T-helper 2 cell (primary cell): ENCODE measurements around the gene GOLGA8B.
"Not testable (repeated sequence)": the region's sequence is repeated elsewhere in the genome, so short reads cannot be mapped to it uniquely, and the experiment has no call there.

Experiments
- DNase-seq, 5 experiments: peaks; one replicate each; pipeline versions ENCODE4 v3.0.0 to v3.0.0-alpha.2; 2012 to 2022

Gene GOLGA8B

GRCh38 chr15:34597316-34597715, 13.9 kb upstream of the GOLGA8B start:
- no peak for DNase-seq

- no peak for DNase-seq
These were observed 10.9 kb upstream of the GOLGA8B start for GRCh38 chr15:34594361-34594760.

- DNase-seq = no peak
These were observed 7.9 kb upstream of the GOLGA8B start for GRCh38 chr15:34591306-34591705.

DNA sequence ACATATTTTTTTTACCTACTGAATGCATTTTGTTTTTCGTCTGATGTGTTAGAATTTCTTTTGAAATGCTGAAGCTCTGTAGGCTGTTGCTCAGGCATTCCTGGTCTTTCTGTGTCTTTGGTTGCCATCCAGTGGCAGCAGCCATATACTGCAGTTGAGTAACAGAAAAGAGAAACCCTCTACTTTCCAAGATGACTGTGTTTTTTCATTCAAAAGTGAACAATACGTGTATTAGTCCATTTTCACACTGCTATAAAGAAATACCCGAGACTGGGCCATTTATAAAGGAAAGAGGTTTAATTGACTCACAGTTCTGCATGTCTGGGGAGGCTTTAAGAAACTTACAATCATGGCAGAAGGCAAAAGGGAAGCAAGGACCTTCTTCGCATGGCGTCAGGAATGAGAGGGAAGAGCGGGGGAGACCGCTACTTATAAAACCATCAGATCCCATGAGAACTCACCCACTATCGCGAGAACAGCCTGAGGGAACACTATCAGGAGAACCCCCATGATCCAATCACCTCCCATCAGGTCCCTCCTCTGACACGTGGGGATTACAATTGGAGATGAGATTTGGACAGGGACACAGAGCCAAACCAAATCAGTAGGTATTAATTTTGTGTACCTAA, 4.7 kb upstream of the GOLGA8B start:
- DNase-seq = peak in 4 of 5 experiments; percentile 33 to 76 (median 42)

DNA sequence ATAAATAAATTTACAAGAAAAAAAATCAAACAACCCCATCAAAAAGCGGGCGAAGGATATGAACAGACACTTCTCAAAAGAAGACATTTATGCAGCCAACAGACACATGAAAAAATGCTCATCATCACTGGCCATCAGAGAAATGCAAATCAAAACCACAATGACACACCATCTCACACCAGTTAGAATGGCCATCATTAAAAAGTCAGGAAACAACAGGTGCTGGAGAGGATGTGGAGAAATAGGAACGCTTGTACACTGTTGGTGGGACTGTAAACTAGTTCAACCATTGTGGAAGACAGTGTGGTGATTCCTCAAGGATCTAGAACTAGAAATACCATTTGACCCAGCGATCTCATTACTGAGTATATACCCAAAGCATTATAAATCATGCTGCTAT, 2.5 kb upstream of the GOLGA8B start:
- DNase-seq = not testable (repeated sequence)

DNA sequence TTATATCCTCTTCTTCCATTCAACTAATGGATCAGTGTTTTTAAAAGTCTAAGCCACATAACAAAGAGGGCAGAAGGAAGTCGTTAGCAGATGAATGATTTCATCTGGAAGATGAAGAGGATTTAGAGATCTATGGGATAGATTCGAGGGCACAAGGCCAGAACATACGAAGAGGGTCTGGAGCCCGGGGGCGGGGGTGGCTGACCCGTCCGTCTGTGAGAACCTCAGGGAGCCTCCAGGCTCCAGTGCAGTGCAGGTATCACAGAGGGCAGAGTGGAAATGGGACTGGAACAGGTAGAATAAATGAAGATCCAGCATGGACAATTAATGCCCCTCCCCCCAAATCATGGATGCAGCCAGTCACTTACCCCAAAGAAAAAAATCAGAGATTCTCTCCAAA, 1.5 kb upstream of the GOLGA8B start:
- no peak for DNase-seq

GRCh38 chr15:34584330-34584668, 848 bp upstream of the GOLGA8B start:
- DNase-seq = no peak

DNA sequence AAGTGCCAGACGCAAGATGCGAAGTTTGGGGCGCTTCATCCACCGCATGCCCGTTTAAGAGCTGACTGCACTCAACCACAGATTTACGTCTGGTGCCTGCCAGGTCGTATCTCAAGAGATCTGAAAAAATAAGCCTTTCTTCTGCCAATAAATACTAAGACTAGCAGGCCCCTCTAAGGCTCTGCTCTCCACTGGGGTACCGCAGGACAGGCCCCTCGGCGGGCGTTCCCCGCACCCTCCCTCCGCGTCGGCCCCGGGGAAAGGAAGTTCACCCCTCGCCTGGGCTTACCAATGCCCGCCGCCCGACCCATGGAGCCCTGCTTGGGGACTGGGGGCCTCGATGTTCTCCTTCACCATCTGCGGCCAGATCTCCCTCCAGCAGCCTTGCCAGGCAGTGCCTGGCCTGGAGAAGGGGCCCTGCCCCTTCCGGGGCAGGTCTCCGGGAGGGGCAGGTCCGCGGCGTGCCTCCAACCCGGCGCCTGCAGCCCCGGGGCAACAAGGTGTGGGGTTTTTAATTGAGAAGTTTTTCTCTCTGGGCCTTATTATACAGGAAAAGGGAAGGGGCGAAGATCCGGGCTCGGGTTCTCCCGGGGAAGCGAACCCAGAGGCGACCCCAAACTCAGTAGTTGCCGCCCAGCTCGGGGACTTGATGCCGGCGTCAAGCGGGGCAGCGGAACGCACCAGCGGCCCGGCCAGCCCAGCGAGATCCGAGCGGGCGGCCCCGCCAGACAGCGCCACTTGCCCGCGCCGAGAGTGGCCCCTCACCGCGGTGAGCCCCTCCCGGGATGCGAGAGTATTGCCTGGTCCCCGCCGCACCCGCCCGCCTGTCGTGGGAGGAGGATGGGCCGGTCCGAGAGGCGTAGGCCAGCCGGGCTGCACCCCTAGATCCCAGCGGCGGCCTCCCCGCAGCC, 735 bp downstream of the GOLGA8B start:
- peak in 3 of 5 experiments; percentile 20 to 71 (median 28) for DNase-seq

GRCh38 chr15:34581687-34582460, 1.6 kb downstream of the GOLGA8B start:
- not testable (repeated sequence) for DNase-seq

DNA sequence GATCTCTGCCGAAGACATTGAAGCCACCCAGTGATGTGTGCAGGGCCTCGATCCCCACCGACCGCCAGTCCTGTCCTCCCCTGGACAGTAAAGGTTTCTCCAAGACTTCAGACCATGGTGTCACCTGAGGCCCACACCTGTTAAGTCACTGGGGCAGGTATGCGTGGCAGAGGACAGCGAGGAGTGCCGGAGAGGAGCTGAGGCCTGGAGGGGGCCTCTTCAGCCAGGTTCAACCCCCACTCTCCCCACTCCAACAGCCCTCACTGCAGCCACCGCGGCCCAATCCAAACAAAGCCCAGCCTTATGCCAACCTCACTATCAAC, 2.4 kb downstream of the GOLGA8B start:
- no peak for DNase-seq

DNA sequence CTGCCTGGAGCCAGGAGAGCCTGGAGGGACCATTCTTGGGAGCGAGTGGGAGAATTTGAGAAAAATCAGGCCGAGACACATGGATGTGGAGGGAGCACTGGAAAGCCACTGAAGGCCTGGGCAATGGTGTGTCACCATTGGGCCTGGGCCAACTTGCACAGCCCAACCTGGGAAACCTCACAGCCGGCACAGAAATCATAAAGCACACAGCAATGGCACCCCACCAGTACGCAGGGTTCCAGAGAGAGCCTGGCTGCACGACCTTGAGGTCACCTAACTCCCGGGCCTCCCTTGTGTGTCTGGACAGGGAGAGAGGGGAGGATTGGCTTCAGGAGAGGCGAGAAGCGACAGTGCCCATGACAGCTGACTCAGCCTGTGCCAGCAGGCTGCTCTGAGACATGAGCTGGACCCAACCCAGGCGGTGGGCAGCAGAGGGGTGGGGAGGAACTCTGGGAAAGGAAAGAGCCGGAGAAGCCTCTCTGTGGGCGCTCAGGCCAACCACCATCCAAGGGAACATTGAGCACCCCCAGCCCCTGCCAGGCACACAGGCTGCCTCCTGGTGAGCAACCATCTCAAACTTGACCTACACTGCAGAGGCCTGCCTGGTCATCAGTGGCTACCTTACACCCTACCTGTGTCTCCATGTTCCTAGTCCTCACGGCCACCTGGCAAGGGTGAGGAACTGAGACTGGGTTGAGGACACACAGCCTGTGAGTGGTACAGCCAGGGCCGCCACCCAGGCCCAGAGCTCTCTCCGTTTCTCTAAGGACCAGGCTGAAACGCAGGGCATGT, 3.0 kb downstream of the GOLGA8B start:
- not testable (repeated sequence) for DNase-seq

- no peak for DNase-seq
These were observed 5.2 kb downstream of the GOLGA8B start for GRCh38 chr15:34578283-34578674.

DNA sequence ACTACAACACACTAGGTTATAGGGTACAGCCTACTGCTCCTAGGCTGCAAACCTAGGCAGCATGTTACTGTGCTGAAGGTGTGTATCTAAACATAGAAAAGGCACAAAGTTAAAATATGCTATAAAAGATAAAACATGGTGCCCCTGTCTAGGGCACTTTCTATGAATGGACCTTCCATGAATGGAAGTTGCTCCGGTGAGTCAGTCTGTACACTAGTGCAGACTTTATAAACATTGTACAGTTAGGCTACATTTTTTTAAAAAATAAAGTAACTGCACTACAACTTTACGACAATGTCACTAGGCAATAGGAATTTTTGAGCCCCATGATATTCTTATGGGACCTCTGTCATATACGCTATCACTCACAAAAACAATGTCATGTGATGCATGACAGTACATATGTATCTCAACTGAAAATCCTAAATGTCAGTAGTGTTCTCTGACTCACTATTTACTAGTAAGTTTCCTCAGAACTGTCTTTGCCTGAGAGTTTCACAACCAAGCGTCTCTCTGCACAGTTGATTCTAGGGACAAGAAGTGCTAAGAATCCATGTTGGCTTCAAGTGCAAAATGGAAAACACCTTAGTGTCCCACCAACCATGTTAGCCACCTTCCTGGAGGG, 5.7 kb downstream of the GOLGA8B start:
- peak in 1 of 5 experiments; percentile 53 for DNase-seq

DNA sequence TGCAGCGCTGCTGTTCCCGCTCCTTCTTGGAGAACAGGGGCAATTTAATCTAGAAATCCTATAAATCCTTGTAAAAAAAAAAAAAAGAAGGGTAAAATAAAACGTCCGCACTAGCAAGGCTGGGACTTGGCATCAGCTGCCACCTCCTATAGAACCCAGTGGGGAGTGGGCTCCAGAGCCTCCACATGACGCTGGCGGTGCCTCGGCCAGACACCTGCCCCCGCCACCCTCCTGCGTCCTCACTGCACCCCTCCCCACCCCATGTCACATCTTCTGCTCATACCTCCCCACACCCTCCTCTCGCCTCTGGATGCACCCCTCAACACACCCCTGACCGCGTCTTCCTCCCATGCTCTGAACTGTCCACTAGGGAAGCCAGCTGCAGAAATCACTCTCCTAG, 8.4 kb downstream of the GOLGA8B start:
- not testable (repeated sequence) for DNase-seq

- not testable (repeated sequence) for DNase-seq
These were observed 10.5 kb downstream of the GOLGA8B start for GRCh38 chr15:34572921-34573320.

- DNase-seq = not testable (repeated sequence)
These were observed 11.3 kb downstream of the GOLGA8B start for GRCh38 chr15:34572019-34572641.

DNA sequence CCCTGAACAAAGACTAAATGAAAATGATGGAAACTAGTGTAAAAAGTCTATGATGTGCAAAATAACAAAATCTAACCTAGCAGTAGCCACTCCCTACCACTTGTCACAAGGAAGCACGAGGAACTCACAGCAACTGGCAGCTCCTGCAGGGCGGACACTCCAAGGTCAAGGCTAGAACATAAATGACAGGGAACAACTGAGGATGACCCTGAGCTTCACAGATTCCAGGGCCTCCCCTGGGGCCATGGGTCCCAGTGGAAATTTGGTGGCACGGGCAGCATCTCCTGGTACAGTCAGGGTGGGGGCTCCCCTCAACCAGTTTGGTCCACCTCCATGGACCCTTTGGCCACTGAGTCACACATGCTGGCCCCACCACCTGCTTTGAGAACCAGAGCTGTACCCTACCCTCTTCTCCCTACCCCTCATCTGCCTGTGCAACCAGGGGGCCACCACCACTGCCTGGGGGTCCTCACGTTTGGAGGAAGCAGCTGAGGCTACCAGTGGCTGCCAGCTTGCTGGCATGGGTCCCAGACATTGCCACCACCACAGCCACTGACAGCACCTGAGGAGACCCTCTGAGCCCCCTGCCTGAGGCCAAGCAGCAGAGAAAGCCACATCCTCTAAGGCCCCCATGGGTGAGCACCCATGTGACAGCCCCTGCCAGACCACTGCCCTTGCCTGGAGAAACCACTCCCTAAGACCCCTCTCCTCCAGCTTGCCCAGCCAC, 13.6 kb downstream of the GOLGA8B start:
- not testable (repeated sequence) for DNase-seq

DNA sequence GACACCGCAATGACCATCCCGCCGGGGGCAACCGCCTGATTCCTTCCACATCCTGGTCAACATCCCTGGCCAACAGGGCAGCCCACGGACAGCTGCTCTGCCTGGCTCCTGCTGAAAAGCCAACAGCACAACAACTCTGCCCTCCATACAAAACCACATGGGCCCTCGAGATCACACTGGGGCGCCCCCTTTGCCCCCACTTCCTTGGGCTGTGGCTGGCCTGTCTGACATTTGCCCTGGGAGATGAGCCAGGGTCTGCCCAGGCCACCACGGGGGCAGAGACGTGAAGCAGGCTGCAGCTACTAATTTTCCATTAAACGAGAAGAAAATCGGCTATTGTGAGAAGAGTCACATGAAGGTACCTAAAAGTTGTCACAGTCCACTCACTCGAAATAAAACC, 16.3 kb downstream of the GOLGA8B start:
- not testable (repeated sequence) for DNase-seq

GRCh38 chr15:34564711-34565110, 18.7 kb downstream of the GOLGA8B start:
- DNase-seq = not testable (repeated sequence)

GRCh38 chr15:34560814-34561213, 22.6 kb downstream of the GOLGA8B start:
- DNase-seq = not testable (repeated sequence)

- DNase-seq = not testable (repeated sequence)
These were observed 23.7 kb downstream of the GOLGA8B start for GRCh38 chr15:34559764-34560163.
